GM06990 (cell line): ENCODE measurements around the gene CCDC88C.

ENCODE experiments used
- DNase-seq: peaks from one replicate; pipeline ENCODE4 v3.0.0-alpha.2; 2011; ENCODE audit not compliant: insufficient read length; ENCODE audit errors: extremely low read depth
- H3K27me3 ChIP-seq: replicated peaks from 2 replicates; pipeline ENCODE4 v1.6.0; 2011; ENCODE audit warnings: low read length; ENCODE audit not compliant: control insufficient read depth, insufficient read depth
- H3K36me3 ChIP-seq: 2 replicates; pipeline ENCODE4 v1.5.1; 2011; ENCODE audit warnings: low read length; ENCODE audit not compliant: control insufficient read depth, insufficient read depth
- H3K4me3 ChIP-seq: replicated peaks from 2 replicates; pipeline ENCODE4 v1.5.1; 2011; ENCODE audit warnings: low read depth, mild to moderate bottlenecking, control low read depth, low read length
- CTCF ChIP-seq: IDR thresholded peaks from 2 replicates; pipeline ENCODE4 v1.5.1; 2011; ENCODE audit warnings: low read length, control low read depth, mild to moderate bottlenecking, inconsistent platforms; ENCODE audit not compliant: insufficient read depth, poor library complexity, severe bottlenecking

CCDC88C gene

GRCh38 chr14:91272341-91273272 is 145.0 kb downstream of the CCDC88C start:
- H3K27me3 ChIP-seq = no peaks in the 10 kb centered on the region
- DNase-seq = no peak
- no peak for TF ChIP-seq CTCF
- peaks cover 49% of the 10 kb centered on the region for H3K36me3 ChIP-seq
- no peak overlapping the region for H3K4me3 ChIP-seq

- Histone ChIP-seq H3K4me3 (no peak overlapping the region), H3K36me3 (peaks cover 46% of the 10 kb centered on the region), H3K27me3 (no peaks in the 10 kb centered on the region)
- no peak for TF ChIP-seq CTCF
- no peak for DNase-seq
Observed at GRCh38 chr14:91271639-91272038, 146.0 kb downstream of the CCDC88C start.

GRCh38 chr14:91270619-91271018 is 147.0 kb downstream of the CCDC88C start:
- Histone ChIP-seq H3K27me3 (no peaks in the 10 kb centered on the region), H3K4me3 (no peak overlapping the region), H3K36me3 (peaks cover 41% of the 10 kb centered on the region)
- no peak for DNase-seq
- no peak for TF ChIP-seq CTCF

GRCh38 chr14:91270188-91270587 is 147.4 kb downstream of the CCDC88C start:
- no peak for TF ChIP-seq CTCF
- no peaks in the 10 kb centered on the region for H3K27me3 ChIP-seq
- DNase-seq = no peak
- H3K4me3 ChIP-seq = no peak overlapping the region
- H3K36me3 ChIP-seq = peaks cover 41% of the 10 kb centered on the region

GRCh38 chr14:91269076-91269991 is 148.3 kb downstream of the CCDC88C start:
- Histone ChIP-seq H3K27me3 (no peaks in the 10 kb centered on the region), H3K36me3 (peaks cover 36% of the 10 kb centered on the region), H3K4me3 (no peak overlapping the region)
- TF ChIP-seq CTCF = no peak
- DNase-seq = no peak
